GM06990 (cell line): ENCODE data around the gene ITPK1.

Experiments used
- DNase-seq: peaks from one replicate; pipeline ENCODE4 v3.0.0-alpha.2; 2011; ENCODE audit not compliant: insufficient read length; ENCODE audit errors: extremely low read depth
- H3K27me3 ChIP-seq: replicated peaks from 2 replicates; pipeline ENCODE4 v1.6.0; 2011; ENCODE audit warnings: low read length; ENCODE audit not compliant: control insufficient read depth, insufficient read depth
- H3K36me3 ChIP-seq: 2 replicates; pipeline ENCODE4 v1.5.1; 2011; ENCODE audit warnings: low read length; ENCODE audit not compliant: control insufficient read depth, insufficient read depth
- H3K4me3 ChIP-seq: replicated peaks from 2 replicates; pipeline ENCODE4 v1.5.1; 2011; ENCODE audit warnings: low read depth, mild to moderate bottlenecking, control low read depth, low read length
- CTCF ChIP-seq: IDR thresholded peaks from 2 replicates; pipeline ENCODE4 v1.5.1; 2011; ENCODE audit warnings: low read length, control low read depth, mild to moderate bottlenecking, inconsistent platforms; ENCODE audit not compliant: insufficient read depth, poor library complexity, severe bottlenecking

The ITPK1 gene

GRCh38 chr14:92907316-92907911 is 208.3 kb downstream of the ITPK1 start:
- TF ChIP-seq CTCF = no peak
- H3K4me3 ChIP-seq = no peak overlapping the region

GRCh38 chr14:92906823-92907222 is 208.9 kb downstream of the ITPK1 start:
- Histone ChIP-seq H3K27me3 (no peaks in the 10 kb centered on the region; the same call in 1 of the 2 replicates), H3K4me3 (no peak overlapping the region), H3K36me3 (no peaks in the 10 kb centered on the region)
- TF ChIP-seq CTCF = no peak
- DNase-seq = no peak

More at GRCh38 chr14:92907316-92907911, 208.3 kb downstream of the ITPK1 start:
- H3K36me3 ChIP-seq = no peaks in the 10 kb centered on the region
- H3K27me3 ChIP-seq = no peaks in the 10 kb centered on the region; the same call in 1 of the 2 replicates
- no peak for DNase-seq

- TF ChIP-seq CTCF = no peak
- DNase-seq = no peak
- Histone ChIP-seq H3K27me3 (no peaks in the 10 kb centered on the region; the same call in 1 of the 2 replicates), H3K36me3 (no peaks in the 10 kb centered on the region), H3K4me3 (no peak overlapping the region)
Measured at GRCh38 chr14:92906420-92906819, 209.3 kb downstream of the ITPK1 start.

GRCh38 chr14:92905667-92906066 is 210.1 kb downstream of the ITPK1 start:
- DNase-seq = no peak
- H3K27me3 ChIP-seq = no peaks in the 10 kb centered on the region; the same call in 1 of the 2 replicates
- TF ChIP-seq CTCF = no peak
- no peak overlapping the region for H3K4me3 ChIP-seq
- no peaks in the 10 kb centered on the region for H3K36me3 ChIP-seq

GRCh38 chr14:92903359-92903758 is 212.4 kb downstream of the ITPK1 start:
- TF ChIP-seq CTCF = no peak
- DNase-seq = no peak

GRCh38 chr14:92902726-92903125 is 213.0 kb downstream of the ITPK1 start:
- H3K36me3 ChIP-seq = no peaks in the 10 kb centered on the region
- TF ChIP-seq CTCF = no peak
- no peak for DNase-seq
- H3K4me3 ChIP-seq = no peak overlapping the region
- H3K27me3 ChIP-seq = no peaks in the 10 kb centered on the region; the same call in 1 of the 2 replicates

More at GRCh38 chr14:92903359-92903758, 212.4 kb downstream of the ITPK1 start:
- H3K4me3 ChIP-seq = no peak overlapping the region
- H3K36me3 ChIP-seq = no peaks in the 10 kb centered on the region
- H3K27me3 ChIP-seq = no peaks in the 10 kb centered on the region; the same call in 1 of the 2 replicates
